ES-I3 (cell line): ENCODE measurements around the gene KCNMB2.
"Not testable (repeated sequence)": the region's sequence is repeated elsewhere in the genome, so short reads cannot be mapped to it uniquely, and the experiment has no call there.

Experiments used
- H3K36me3 ChIP-seq: 2 replicates; pipeline ENCODE4 v1.6.1; 2013; ENCODE audit warnings: mild to moderate bottlenecking, low read length, control low read depth, moderate library complexity; ENCODE audit not compliant: insufficient read depth
- H3K4me1 ChIP-seq: 2 replicates; pipeline ENCODE4 v1.6.1; 2013; ENCODE audit warnings: mild to moderate bottlenecking, control low read depth, low read length; ENCODE audit not compliant: insufficient read depth
- H3K9ac ChIP-seq: 2 replicates; pipeline ENCODE4 v1.6.1; 2013; ENCODE audit warnings: low read depth, mild to moderate bottlenecking, low read length, moderate library complexity
- H3K9me3 ChIP-seq: 2 replicates; pipeline ENCODE4 v1.6.1; 2013; ENCODE audit warnings: mild to moderate bottlenecking, low read length, moderate library complexity; ENCODE audit not compliant: control insufficient read depth, insufficient read depth

KCNMB2 gene

DNA sequence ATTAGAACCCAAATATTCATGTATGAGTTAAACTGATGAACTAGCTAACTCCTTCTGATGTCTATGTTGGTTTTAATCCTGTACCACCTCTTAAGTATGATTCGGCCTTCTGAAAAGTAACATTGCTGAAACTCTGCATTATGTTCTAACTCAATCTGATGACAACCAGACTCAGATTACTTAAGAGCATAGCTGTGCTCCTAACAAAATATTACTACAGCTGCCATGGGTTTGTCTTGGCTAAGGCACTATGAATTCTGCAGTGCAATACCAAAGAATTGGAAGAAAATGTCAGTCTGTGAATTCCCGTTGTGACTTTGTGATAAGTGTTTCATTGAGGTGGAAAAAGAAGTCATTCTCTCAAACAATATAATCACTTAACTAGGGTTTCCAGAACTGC lies 311.0 kb downstream of the KCNMB2 start:
- Histone ChIP-seq H3K4me1 (no peaks in the 10 kb centered on the region; the same call in 1 of the 2 replicates), H3K9me3 (no peaks in the 10 kb centered on the region), H3K36me3 (no peaks in the 10 kb centered on the region; the same call in 1 of the 2 replicates), H3K9ac (no peak overlapping the region)

DNA sequence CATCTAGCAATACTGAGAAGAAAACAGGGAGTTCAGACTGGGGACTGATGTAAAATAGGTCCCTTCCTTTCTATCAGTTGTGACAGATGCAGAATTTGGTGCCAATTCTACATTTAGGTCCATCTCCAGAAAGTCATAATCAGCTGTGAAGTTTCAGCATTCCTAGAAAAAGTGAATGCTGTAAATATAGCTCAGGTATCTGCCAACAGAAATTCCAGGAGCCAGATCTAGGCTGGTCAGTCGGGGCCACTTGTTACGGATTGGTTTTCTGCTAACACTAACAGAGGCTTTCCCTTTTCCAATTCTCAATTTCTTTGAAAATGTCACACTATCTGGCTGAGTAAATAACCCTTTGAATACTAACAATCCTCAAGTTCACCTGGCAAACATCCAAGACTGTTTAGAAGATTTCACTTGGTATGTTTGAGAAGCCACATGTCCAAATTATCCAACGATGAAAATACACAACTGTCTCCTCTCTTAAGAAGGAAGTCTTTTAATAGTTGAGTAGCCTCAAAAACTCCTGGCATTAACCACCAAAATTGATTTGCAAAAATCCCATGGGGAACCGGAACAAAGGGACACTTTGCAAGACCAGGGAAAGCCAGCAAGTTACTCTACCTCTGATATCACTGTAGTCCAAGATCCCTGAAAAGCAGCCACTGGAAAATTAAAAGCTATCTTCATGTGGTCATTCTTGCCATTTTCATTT lies 313.1 kb downstream of the KCNMB2 start:
- Histone ChIP-seq H3K9ac (no peak overlapping the region), H3K4me1 (no peaks in the 10 kb centered on the region; the same call in 1 of the 2 replicates), H3K9me3 (no peaks in the 10 kb centered on the region; the same call in 1 of the 2 replicates), H3K36me3 (no peaks in the 10 kb centered on the region; the same call in 1 of the 2 replicates)

DNA sequence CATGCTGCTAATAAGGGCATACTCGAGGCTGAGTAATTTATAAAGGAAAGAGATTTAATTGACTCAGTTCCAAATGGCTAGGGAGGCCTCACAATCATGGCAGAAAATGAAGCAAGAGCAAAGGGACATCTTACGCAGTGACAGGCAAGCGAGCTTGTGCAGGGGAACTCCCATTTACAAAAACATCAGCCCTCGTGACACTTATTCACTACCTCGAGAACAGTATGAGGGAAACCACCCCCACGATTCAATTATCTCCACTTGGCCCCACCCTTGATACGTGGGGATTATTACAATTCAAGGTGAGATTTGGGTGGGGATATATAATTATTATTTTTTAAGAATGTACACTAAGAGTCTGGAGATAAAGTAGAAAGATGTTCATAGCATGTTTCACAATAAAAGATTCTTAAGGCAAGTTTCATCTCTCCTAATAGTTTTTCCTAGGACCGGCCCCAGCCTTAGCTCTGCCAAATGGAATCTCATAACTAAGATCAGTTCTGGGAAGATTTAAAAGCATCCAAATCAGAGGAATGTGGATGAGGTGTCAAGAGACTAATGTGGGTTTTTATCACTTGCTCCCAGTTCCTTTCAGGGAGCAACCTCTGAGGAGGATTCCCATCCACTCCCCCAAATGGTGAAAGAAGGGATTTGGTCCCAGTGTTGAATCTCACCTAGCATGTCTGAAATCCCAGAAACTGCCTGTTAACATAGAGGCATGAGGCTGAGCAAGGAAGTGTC lies 314.4 kb downstream of the KCNMB2 start:
- H3K9me3 ChIP-seq = no peaks in the 10 kb centered on the region; the same call in 1 of the 2 replicates
- H3K9ac ChIP-seq = no peak overlapping the region
- no peaks in the 10 kb centered on the region; the same call in 1 of the 2 replicates for H3K36me3 ChIP-seq
- no peaks in the 10 kb centered on the region; the same call in 1 of the 2 replicates for H3K4me1 ChIP-seq

DNA sequence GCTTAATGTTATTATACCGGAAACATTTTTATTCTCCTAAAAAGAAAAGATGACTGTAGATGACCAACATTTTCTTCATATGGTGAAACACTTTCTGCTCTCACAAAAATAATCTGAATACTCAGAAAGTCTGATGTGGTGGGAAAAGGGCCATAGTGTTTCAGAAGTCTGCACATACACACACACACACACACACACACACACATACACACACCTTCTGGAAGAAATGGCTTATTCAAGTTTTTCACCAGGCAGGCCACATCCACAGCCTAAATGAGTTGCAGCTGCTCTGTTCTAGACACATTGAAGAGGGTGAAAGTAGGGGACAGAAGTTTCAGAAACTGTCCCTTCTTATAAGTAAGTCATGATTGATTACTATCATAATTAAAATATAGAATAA lies 315.3 kb downstream of the KCNMB2 start:
- no peaks in the 10 kb centered on the region; the same call in 1 of the 2 replicates for H3K36me3 ChIP-seq
- H3K9ac ChIP-seq = no peak overlapping the region
- no peaks in the 10 kb centered on the region for H3K4me1 ChIP-seq
- H3K9me3 ChIP-seq = no peaks in the 10 kb centered on the region; the same call in 1 of the 2 replicates

- Histone ChIP-seq H3K4me1 (no peaks in the 10 kb centered on the region), H3K9me3 (no peaks in the 10 kb centered on the region; the same call in 1 of the 2 replicates), H3K9ac (no peak overlapping the region), H3K36me3 (no peaks in the 10 kb centered on the region)
Measured at GRCh38 chr3:178856804-178857203, 320.6 kb downstream of the KCNMB2 start.

- Histone ChIP-seq H3K9me3 (no peaks in the 10 kb centered on the region), H3K9ac (peak overlapping the region; percentile 77), H3K36me3 (no peaks in the 10 kb centered on the region), H3K4me1 (no peaks in the 10 kb centered on the region)
Measured at GRCh38 chr3:178859386-178859785, 323.1 kb downstream of the KCNMB2 start.

- not testable (repeated sequence) for H3K36me3 ChIP-seq, H3K4me1 ChIP-seq, H3K9me3 ChIP-seq
- peak overlapping the region; percentile 77 for H3K9ac ChIP-seq
Measured at GRCh38 chr3:178859900-178860436, 323.7 kb downstream of the KCNMB2 start.

- Histone ChIP-seq H3K9me3 (no peaks in the 10 kb centered on the region), H3K9ac (no peak overlapping the region), H3K4me1 (no peaks in the 10 kb centered on the region), H3K36me3 (no peaks in the 10 kb centered on the region)
Measured at GRCh38 chr3:178868681-178869080, 332.4 kb downstream of the KCNMB2 start.

GRCh38 chr3:178870085-178870484 lies 333.8 kb downstream of the KCNMB2 start:
- no peaks in the 10 kb centered on the region for H3K9me3 ChIP-seq
- no peaks in the 10 kb centered on the region for H3K4me1 ChIP-seq
- no peaks in the 10 kb centered on the region for H3K36me3 ChIP-seq
- H3K9ac ChIP-seq = no peak overlapping the region

GRCh38 chr3:178875157-178875556 lies 338.9 kb downstream of the KCNMB2 start:
- H3K4me1 ChIP-seq = peaks cover 16% of the 10 kb centered on the region
- no peaks in the 10 kb centered on the region for H3K9me3 ChIP-seq

GRCh38 chr3:178875836-178876235 lies 339.6 kb downstream of the KCNMB2 start:
- Histone ChIP-seq H3K4me1 (peaks cover 23% of the 10 kb centered on the region), H3K9me3 (no peaks in the 10 kb centered on the region), H3K9ac (no peak overlapping the region), H3K36me3 (no peaks in the 10 kb centered on the region)

More at GRCh38 chr3:178875157-178875556, 338.9 kb downstream of the KCNMB2 start:
- Histone ChIP-seq H3K9ac (no peak overlapping the region), H3K36me3 (no peaks in the 10 kb centered on the region)

- H3K36me3 ChIP-seq = no peaks in the 10 kb centered on the region
- H3K9ac ChIP-seq = no peak overlapping the region
Measured at GRCh38 chr3:178880274-178880673, 344.0 kb downstream of the KCNMB2 start.

More at GRCh38 chr3:178880274-178880673, 344.0 kb downstream of the KCNMB2 start:
- H3K4me1 ChIP-seq = peaks cover 26% of the 10 kb centered on the region
- H3K9me3 ChIP-seq = no peaks in the 10 kb centered on the region
